Measurements from ENCODE around the gene TLCD2.

- TF ChIP-seq CREB1 (CRISPR knock-in tag; IDR thresholded peaks at IDR 0.05) (no peak), E2F1 (CRISPR knock-in tag; IDR thresholded peaks at IDR 0.05) (no peak), SP1 (CRISPR knock-in tag; conservative IDR thresholded peaks at IDR 0.05) (no peak), CTCF (IDR thresholded peaks at IDR 0.05) (no peak), KAT7 (CRISPR knock-in tag; IDR thresholded peaks at IDR 0.05; ENCODE audit: borderline replicate concordance) (no peak)
Measured at GRCh38 chr17:1695365-1695764, 14.8 kb downstream of the TLCD2 start.

Data from WTC11 (cell line).